AML-193 (cell line): ENCODE results near the gene DRD3.

ENCODE experiments used
- DNase-seq, 2 experiments: peaks; one replicate each; lab custom pipeline; 2025; lab: John Stamatoyannopoulos, UW

Gene DRD3

GRCh38 chr3:114179575-114179974 is 723 bp upstream of the DRD3 start:
- DNase-seq: peak; percentile 70 to 77

GRCh38 chr3:114176890-114177289 is 2.0 kb downstream of the DRD3 start:
- DNase-seq: no peak

GRCh38 chr3:114176487-114176886 is 2.4 kb downstream of the DRD3 start:
- no peak for DNase-seq

GRCh38 chr3:114175204-114175987 is 3.5 kb downstream of the DRD3 start:
- no peak for DNase-seq

- no peak for DNase-seq
Measured at GRCh38 chr3:114171677-114172076, 7.2 kb downstream of the DRD3 start.

GRCh38 chr3:114168150-114168549 is 10.7 kb downstream of the DRD3 start:
- no peak for DNase-seq

DNA sequence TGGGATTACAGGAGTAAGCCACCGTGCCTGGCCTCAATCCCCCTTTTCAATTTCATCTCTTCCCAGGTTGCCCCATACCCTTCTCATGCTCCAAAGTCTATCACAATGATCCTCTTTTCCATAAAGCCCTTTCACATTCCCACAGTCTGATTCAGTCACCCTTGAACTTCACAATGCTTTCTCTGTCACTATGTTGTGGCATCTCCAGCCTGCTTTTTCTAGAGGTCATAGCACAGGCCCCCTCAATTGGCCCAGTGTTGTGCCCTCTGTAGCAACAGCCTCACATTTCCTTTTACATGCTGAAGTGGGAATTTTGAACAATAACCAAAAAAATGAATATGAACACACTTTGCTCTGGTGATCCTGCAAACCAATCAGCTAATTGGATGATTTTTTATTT is 21.5 kb downstream of the DRD3 start:
- DNase-seq: no peak

GRCh38 chr3:114155370-114155821 is 23.5 kb downstream of the DRD3 start:
- DNase-seq: peak; percentile 64 to 65

- no peak for DNase-seq
Measured at GRCh38 chr3:114154321-114154821, 24.5 kb downstream of the DRD3 start.

DNA sequence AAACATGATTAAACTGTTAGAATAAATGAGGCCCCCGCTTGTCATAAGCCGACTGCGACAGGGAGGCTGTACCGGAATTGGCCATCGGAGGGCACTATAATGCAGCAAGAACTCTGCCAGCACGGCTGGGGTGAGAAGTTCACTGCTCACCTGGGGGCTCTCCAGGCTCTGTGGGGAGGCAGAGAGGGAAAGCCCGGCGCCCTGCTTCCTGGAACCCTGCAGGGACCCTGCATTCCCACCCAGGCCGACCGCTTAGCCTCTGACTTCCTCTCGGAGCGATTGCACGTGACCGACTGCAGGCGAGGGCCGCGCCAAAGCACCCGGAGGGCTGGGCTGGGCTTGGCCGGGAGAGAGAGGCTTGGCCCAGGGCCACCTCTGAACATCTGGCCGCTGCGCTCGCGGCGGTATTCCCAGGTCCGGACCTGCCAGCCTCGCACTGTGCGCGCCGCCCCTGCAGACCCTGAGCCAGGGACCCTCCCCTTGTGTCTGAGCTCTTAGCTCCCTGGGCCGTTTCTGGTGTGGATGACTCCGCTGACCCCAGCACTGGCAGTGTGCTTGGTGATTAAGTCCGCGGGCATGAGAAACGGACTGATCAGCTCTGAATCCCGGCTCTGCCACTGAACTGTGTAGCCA is 26.2 kb downstream of the DRD3 start:
- peak; percentile 68 to 74 for DNase-seq

GRCh38 chr3:114151091-114151490 is 27.8 kb downstream of the DRD3 start:
- no peak for DNase-seq

- DNase-seq: no peak
Measured at GRCh38 chr3:114147251-114147650, 31.6 kb downstream of the DRD3 start.

DNA sequence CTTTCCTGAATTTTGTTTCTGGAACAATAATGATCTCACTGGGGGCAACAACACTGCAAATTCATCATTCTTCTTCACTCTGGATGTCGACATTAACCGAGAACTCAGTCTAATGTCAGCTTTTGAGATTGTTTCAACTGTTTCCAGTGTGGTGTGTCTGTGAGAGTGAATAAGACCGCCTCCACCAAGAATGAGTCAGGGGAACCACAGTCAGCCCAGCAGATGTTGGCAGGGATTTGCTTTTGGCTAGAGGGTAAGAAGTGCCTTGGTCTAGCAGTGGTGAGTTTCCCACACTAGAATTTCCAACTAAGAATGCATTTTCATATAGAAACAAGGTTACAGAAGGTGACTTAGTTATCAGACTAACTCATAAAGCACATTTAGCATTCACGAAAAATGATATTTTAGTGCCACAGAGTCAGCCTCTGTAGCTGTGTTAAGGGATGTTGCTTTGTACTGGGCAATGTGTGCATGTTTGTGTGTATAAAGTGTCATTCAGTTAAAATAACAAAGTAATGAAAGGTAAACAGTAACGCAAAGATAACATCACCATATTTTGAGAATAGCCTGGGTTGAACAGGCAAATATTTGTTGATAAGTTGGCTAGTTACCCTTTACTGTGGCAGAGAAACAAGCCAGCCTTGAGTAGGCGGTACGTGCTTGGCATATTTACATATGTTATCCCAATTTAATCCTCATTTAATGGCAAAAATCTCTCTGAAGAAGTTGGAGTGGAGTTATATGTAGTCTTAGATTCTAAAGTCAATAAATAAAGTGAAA is 33.8 kb downstream of the DRD3 start:
- DNase-seq: no peak

- no peak for DNase-seq
Measured at GRCh38 chr3:114143817-114144216, 35.0 kb downstream of the DRD3 start.

DNA sequence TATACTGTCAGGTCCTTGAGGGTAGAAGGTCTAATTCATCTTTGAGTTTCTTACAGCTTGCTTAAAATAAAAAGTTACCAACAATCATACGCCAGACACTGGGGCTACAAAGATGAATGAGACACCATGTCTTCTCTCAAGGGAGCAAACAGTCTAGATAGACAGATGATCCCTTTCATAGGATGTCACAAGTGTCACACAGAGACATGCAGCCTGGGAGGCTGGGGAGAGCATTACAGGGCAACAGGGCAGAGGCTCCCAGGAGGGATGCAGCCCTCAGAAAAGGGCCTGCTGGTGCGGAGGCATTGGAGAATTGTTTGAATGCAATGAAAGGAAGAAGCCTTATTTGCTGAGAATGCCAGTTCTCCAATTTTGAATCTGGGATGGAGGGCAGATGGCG is 39.0 kb downstream of the DRD3 start:
- DNase-seq: no peak

DNA sequence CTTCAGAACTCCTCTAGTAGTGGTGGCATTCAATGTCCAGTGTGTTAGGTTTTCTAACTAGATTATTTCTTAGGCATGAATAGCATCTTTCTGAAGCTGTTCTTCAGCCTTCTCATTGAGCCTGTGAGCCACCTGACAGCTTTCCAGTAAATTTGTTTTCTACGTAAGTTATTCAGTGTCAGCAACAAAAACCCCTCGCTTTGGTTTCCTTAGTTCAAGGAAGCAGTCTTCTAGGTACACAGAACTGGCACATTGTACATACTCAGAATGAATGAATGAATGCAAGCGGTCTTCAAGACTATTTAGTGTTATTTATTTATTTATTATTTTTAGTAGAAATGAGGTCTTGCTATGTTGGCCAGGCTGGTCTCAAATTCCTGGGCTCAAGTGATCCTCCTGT is 44.9 kb downstream of the DRD3 start:
- no peak for DNase-seq

DNA sequence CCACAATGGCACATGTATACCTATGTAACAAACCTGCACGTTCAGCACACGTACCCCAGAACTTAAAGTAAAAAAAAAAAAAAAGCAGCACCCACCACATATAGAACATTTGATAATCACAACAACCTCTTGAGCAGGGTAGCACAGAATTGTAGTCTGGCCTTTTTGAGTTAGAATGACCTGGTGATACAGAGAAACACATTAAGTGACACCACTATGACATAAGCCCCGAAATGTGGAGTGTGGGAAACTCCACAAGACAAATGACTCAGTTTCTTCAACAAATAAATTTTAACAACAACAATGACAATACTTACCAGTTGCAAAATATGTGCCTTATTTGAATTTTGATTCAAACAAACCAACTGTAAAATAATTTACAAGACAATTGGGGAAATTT is 46.4 kb downstream of the DRD3 start:
- no peak for DNase-seq

GRCh38 chr3:114128826-114129225 is 50.0 kb downstream of the DRD3 start:
- no peak for DNase-seq

DNA sequence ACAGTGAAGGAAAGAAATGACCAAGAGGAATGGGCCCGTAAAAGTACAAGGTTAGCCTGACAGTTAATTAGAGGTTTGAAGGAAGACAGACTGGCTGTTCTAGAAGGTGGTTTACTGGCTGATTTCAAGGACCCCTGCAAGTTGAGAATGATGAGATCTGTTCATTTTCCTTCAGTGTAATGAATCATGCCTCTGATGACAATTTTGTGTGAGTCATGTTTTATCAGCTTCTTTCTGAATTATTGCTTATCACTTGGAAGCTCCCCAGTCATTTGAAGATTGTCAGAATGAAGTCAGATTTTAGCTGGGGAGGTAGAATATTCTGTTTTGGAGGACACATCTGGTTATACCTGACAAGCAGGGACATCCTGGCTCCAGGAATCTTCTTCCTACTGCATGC is 50.6 kb downstream of the DRD3 start:
- no peak for DNase-seq

DNA sequence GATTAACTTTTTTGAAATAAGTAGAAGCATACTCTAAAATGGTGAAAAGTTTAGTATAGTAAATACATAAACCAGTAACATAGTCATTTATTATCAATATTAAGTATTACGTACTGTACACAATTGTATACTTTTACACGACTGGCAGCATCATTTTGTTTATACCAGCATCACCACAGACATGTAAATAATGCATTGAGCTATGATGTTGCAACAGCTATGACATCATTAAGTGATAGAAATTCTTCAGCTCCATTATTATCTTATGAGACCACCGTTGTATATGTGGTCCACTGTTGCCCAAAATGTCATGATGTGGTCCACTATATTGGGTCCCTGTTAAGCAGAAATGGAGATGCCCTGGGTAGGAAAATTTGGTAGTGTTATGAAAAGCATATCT is 51.3 kb downstream of the DRD3 start:
- DNase-seq: no peak

GRCh38 chr3:114126461-114126860 is 52.4 kb downstream of the DRD3 start:
- DNase-seq: no peak

- no peak for DNase-seq
Measured at GRCh38 chr3:114122027-114122709, 56.7 kb downstream of the DRD3 start.
